ENCODE measurements around the gene SPDL1. TPM values are rescaled to one million over a fixed set of nuclear protein-coding genes. Genes with fewer than 3 reads are reported as not detected.

Gene SPDL1
- total RNA-seq, 1 donor: 10.9 TPM

GRCh38 chr5:169538944-169539343, 44.6 kb upstream of the SPDL1 start:
- Histone ChIP-seq H3K4me3 (ENCODE audit: insufficient read depth, low read length) (no peak overlapping the region), H3K27ac (ENCODE audit: low read depth, low read length) (no peak overlapping the region), H3K27me3 (ENCODE audit: insufficient read depth, low read length) (no peaks in the 10 kb centered on the region), H3K4me2 (ENCODE audit: insufficient read depth, low read length) (no peak overlapping the region), H2AFZ (ENCODE audit: low read length) (no peak overlapping the region), H4K20me1 (ENCODE audit: insufficient read depth, low read length) (no peaks in the 10 kb centered on the region), H3K36me3 (ENCODE audit: insufficient read depth, low read length) (no peaks in the 10 kb centered on the region), H3K79me2 (ENCODE audit: insufficient read depth, low read length) (no peaks in the 10 kb centered on the region), H3K4me1 (ENCODE audit: insufficient read depth, low read length) (peaks cover 8% of the 10 kb centered on the region), H3K9me3 (ENCODE audit: low read depth, low read length) (no peaks in the 10 kb centered on the region)
- TF ChIP-seq CTCF (IDR thresholded peaks at IDR 0.05; ENCODE audit: extremely low read depth, low read depth, low read length): no peak
- DNase-seq (ENCODE audit: insufficient read length, low spot score, missing footprints): no peak

- no peaks in the 10 kb centered on the region for H3K9me3 ChIP-seq (ENCODE audit: low read depth, low read length)
- H2AFZ ChIP-seq (ENCODE audit: low read length): no peak overlapping the region
- TF ChIP-seq CTCF (IDR thresholded peaks at IDR 0.05; ENCODE audit: extremely low read depth, low read depth, low read length): no peak
- peaks cover 14% of the 10 kb centered on the region for H3K4me1 ChIP-seq (ENCODE audit: insufficient read depth, low read length)
- no peak overlapping the region for H3K4me3 ChIP-seq (ENCODE audit: insufficient read depth, low read length)
- no peaks in the 10 kb centered on the region for H3K36me3 ChIP-seq (ENCODE audit: insufficient read depth, low read length)
- no peak overlapping the region for H3K4me2 ChIP-seq (ENCODE audit: insufficient read depth, low read length)
- no peaks in the 10 kb centered on the region for H4K20me1 ChIP-seq (ENCODE audit: insufficient read depth, low read length)
- no peak for DNase-seq (ENCODE audit: insufficient read length, low spot score, missing footprints)
- H3K27ac ChIP-seq (ENCODE audit: low read depth, low read length): no peak overlapping the region
- H3K79me2 ChIP-seq (ENCODE audit: insufficient read depth, low read length): no peaks in the 10 kb centered on the region
- H3K27me3 ChIP-seq (ENCODE audit: insufficient read depth, low read length): no peaks in the 10 kb centered on the region
Measured at GRCh38 chr5:169542811-169543210, 40.8 kb upstream of the SPDL1 start.

- H2AFZ ChIP-seq (ENCODE audit: low read length): no peak overlapping the region
- no peaks in the 10 kb centered on the region for H3K79me2 ChIP-seq (ENCODE audit: insufficient read depth, low read length)
- H3K27ac ChIP-seq (ENCODE audit: low read depth, low read length): no peak overlapping the region
- H3K4me3 ChIP-seq (ENCODE audit: insufficient read depth, low read length): no peak overlapping the region
- peaks cover 18% of the 10 kb centered on the region for H3K4me1 ChIP-seq (ENCODE audit: insufficient read depth, low read length)
- DNase-seq (ENCODE audit: insufficient read length, low spot score, missing footprints): no peak
- no peak overlapping the region for H3K4me2 ChIP-seq (ENCODE audit: insufficient read depth, low read length)
- no peaks in the 10 kb centered on the region for H3K27me3 ChIP-seq (ENCODE audit: insufficient read depth, low read length)
- no peaks in the 10 kb centered on the region for H3K9me3 ChIP-seq (ENCODE audit: low read depth, low read length)
- no peaks in the 10 kb centered on the region for H3K36me3 ChIP-seq (ENCODE audit: insufficient read depth, low read length)
- H4K20me1 ChIP-seq (ENCODE audit: insufficient read depth, low read length): no peaks in the 10 kb centered on the region
- no peak for TF ChIP-seq CTCF (IDR thresholded peaks at IDR 0.05; ENCODE audit: extremely low read depth, low read depth, low read length)
Measured at GRCh38 chr5:169544264-169544950, 39.2 kb upstream of the SPDL1 start.

- Histone ChIP-seq H3K27me3 (ENCODE audit: insufficient read depth, low read length) (no peaks in the 10 kb centered on the region), H3K4me2 (ENCODE audit: insufficient read depth, low read length) (no peak overlapping the region), H4K20me1 (ENCODE audit: insufficient read depth, low read length) (no peaks in the 10 kb centered on the region), H3K79me2 (ENCODE audit: insufficient read depth, low read length) (no peaks in the 10 kb centered on the region), H2AFZ (ENCODE audit: low read length) (no peak overlapping the region), H3K9me3 (ENCODE audit: low read depth, low read length) (no peaks in the 10 kb centered on the region), H3K4me3 (ENCODE audit: insufficient read depth, low read length) (no peak overlapping the region), H3K27ac (ENCODE audit: low read depth, low read length) (no peak overlapping the region), H3K36me3 (ENCODE audit: insufficient read depth, low read length) (no peaks in the 10 kb centered on the region), H3K4me1 (ENCODE audit: insufficient read depth, low read length) (peaks cover 18% of the 10 kb centered on the region)
- no peak for TF ChIP-seq CTCF (IDR thresholded peaks at IDR 0.05; ENCODE audit: extremely low read depth, low read depth, low read length)
- DNase-seq (ENCODE audit: insufficient read length, low spot score, missing footprints): peak; percentile 59
Measured at GRCh38 chr5:169545762-169546161, 37.8 kb upstream of the SPDL1 start.

All from osteoblast (primary cell).